Transverse colon (tissue), 3 donors: ENCODE results near the gene SLC16A12.

Source experiments
- CTCF ChIP-seq, 5 experiments: fragments of 200-600 bp in 3 of 5; fragments of 450-650 bp in 2 of 5; sonication (generic) in 3 of 5; IDR thresholded peaks; 1 replicate in 2 of 5; 2 replicates in 3 of 5; pipeline ENCODE4 v1.5.1; 2016 to 2017; ENCODE audit warnings: antibody characterized with exemption in 5 of 5, inconsistent platforms in 3 of 5, mild to moderate bottlenecking in 2 of 5, moderate library complexity in 1 of 5
- EP300 ChIP-seq: sonication (generic); formaldehyde crosslinking; IDR thresholded peaks from one replicate; pipeline ENCODE4 v1.6.1; 2017; ENCODE audit warnings: antibody characterized with exemption, low read depth
- POLR2A ChIP-seq: fragments of 450-650 bp; IDR thresholded peaks from one replicate; pipeline ENCODE4 v1.6.1; 2016; ENCODE audit warnings: antibody characterized with exemption, mild to moderate bottlenecking, moderate library complexity

GRCh38 chr10:89566095-89566950 lies 30.9 kb upstream of the SLC16A12 start:
- TF ChIP-seq CTCF (IDR thresholded peaks at IDR 0.05) = no peak
- no peak for TF ChIP-seq EP300
- TF ChIP-seq POLR2A = no peak
